RWPE2 (cell line): ENCODE measurements around the gene DNAJC18.
A peak's percentile ranks its signal among the peaks of the same experiment; 100 is the strongest.

Experiments
- ATAC-seq: fragments of 200-7000 bp; cut with Tn5 transposase; 3 replicates; pipeline ENCODE4 v1.9.1; 2021; ENCODE audit warnings: low read depth
- DNase-seq: peaks from one replicate; pipeline ENCODE4 v3.0.0-alpha.2; 2020; ENCODE audit warnings: low spot score
- H3K27ac ChIP-seq: fragments of 450-650 bp; 2 replicates; pipeline ENCODE4 v1.5.1; 2017; ENCODE audit warnings: mild to moderate bottlenecking; ENCODE audit not compliant: poor library complexity, severe bottlenecking
- H3K27me3 ChIP-seq: fragments of 250-450 bp; sonication (Bioruptor Pico); 2 replicates; pipeline ENCODE4 v1.5.1; 2021; ENCODE audit warnings: mild to moderate bottlenecking, moderate library complexity; ENCODE audit not compliant: insufficient read depth, poor library complexity, severe bottlenecking
- H3K36me3 ChIP-seq: fragments of 250-450 bp; sonication (Bioruptor Pico); 2 replicates; pipeline ENCODE4 v1.5.1; 2020; ENCODE audit warnings: low read depth, mild to moderate bottlenecking, moderate library complexity
- H3K4me1 ChIP-seq: fragments of 250-450 bp; sonication (Bioruptor Pico); 2 replicates; pipeline ENCODE4 v1.5.1; 2021; ENCODE audit warnings: mild to moderate bottlenecking, moderate library complexity; ENCODE audit not compliant: insufficient read depth, poor library complexity, severe bottlenecking
- H3K4me3 ChIP-seq: fragments of 250-450 bp; sonication (Bioruptor Pico); 2 replicates; pipeline ENCODE4 v1.5.1; 2021; ENCODE audit warnings: mild to moderate bottlenecking, moderate library complexity; ENCODE audit not compliant: severe bottlenecking
- H3K9me3 ChIP-seq: fragments of 250-450 bp; sonication (Bioruptor Pico); 2 replicates; pipeline ENCODE4 v1.5.1; 2021; ENCODE audit warnings: mild to moderate bottlenecking, moderate library complexity; ENCODE audit not compliant: severe bottlenecking
- TF ChIP-seq, protein P1 (sequence below): fragments of 450-650 bp; IDR thresholded peaks from one replicate; pipeline ENCODE4 v1.5.1; 2017; ENCODE audit warnings: mild to moderate bottlenecking, moderate library complexity; ENCODE audit not compliant: poor library complexity, severe bottlenecking

Gene DNAJC18

DNA sequence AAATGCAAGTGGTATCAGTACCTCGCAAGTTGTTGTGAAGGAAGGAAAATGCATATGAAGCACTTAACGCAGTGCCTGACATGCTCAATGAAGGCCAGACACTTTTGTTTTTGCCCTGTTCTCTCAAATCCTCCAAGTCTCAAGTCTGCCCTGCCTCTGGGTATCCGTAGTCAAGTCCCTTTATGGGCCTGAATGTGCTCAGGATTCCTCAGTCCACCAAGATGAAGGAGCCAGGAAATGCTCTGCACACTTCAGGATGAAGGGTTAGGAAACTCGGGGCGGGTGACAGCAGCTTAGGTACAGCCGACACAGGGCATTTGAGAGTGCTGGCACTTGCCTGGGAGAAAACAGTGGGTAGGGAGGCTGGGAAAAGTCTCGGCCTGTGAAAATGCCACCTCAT is 21.9 kb upstream of the DNAJC18 start:
- no peaks in the 10 kb centered on the region for H3K36me3 ChIP-seq
- H3K4me3 ChIP-seq, result no peak overlapping the region
- peaks cover 3% of the 10 kb centered on the region for H3K4me1 ChIP-seq
- DNase-seq (no peak), ATAC-seq (no peak)
- TF ChIP-seq, protein P1, sequence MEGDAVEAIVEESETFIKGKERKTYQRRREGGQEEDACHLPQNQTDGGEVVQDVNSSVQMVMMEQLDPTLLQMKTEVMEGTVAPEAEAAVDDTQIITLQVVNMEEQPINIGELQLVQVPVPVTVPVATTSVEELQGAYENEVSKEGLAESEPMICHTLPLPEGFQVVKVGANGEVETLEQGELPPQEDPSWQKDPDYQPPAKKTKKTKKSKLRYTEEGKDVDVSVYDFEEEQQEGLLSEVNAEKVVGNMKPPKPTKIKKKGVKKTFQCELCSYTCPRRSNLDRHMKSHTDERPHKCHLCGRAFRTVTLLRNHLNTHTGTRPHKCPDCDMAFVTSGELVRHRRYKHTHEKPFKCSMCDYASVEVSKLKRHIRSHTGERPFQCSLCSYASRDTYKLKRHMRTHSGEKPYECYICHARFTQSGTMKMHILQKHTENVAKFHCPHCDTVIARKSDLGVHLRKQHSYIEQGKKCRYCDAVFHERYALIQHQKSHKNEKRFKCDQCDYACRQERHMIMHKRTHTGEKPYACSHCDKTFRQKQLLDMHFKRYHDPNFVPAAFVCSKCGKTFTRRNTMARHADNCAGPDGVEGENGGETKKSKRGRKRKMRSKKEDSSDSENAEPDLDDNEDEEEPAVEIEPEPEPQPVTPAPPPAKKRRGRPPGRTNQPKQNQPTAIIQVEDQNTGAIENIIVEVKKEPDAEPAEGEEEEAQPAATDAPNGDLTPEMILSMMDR, result no peak
- H3K27me3 ChIP-seq, result no peaks in the 10 kb centered on the region
- no peak overlapping the region for H3K27ac ChIP-seq
- H3K9me3 ChIP-seq, result no peaks in the 10 kb centered on the region

DNA sequence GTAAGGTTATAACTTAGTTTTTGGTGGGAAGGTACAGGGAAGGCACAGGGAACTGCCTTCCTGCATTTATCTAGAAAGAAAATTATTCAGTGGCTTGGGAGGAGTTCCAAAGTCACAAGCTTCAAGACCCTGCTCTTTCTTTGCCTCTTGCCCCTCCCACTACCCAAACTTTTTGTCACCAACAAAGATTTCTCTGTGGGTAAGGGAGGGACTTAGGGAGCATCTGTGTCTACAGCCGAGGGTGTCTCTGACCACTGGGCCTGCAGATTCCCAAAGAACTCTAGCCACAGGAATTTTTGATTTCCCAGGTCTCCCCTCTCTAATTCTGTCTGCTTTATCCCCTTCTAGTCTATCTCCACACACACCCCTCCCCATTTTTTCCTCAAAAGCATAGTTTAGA is 21.1 kb upstream of the DNAJC18 start:
- Histone ChIP-seq H3K4me3 (no peak overlapping the region), H3K36me3 (no peaks in the 10 kb centered on the region), H3K9me3 (no peaks in the 10 kb centered on the region), H3K4me1 (peaks cover 3% of the 10 kb centered on the region), H3K27ac (no peak overlapping the region), H3K27me3 (no peaks in the 10 kb centered on the region)
- DNase-seq (no peak), ATAC-seq (no peak)
- TF ChIP-seq, protein P1, result no peak

DNA sequence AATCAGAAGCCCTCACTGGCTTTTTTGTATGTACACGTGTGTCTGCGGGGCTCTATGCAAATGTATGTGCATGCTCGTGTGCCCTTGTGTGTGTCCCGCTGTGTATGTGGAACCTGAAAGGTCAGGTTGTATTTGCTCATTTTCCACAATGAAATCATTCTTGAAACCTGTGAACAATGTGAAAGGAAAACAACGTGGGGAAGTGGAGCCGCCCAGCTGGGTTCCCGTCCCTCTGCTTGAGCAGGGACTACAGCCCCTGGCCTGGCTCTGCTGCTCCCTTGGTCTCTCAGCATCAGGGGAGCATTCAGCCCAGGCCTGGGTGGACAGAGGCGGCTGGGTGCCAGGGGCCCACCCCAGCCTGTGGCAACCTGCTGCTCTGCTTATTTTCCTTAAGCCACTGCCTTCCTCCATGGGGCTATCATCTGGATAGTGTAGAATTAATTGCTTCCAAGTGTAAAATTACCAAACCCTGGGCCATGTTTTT is 20.2 kb upstream of the DNAJC18 start:
- no peaks in the 10 kb centered on the region for H3K27me3 ChIP-seq
- no peak for DNase-seq
- no peak for ATAC-seq
- TF ChIP-seq, protein P1, result no peak
- H3K9me3 ChIP-seq, result no peaks in the 10 kb centered on the region
- H3K27ac ChIP-seq, result no peak overlapping the region
- H3K36me3 ChIP-seq, result no peaks in the 10 kb centered on the region
- peaks cover 3% of the 10 kb centered on the region for H3K4me1 ChIP-seq
- H3K4me3 ChIP-seq, result no peak overlapping the region

DNA sequence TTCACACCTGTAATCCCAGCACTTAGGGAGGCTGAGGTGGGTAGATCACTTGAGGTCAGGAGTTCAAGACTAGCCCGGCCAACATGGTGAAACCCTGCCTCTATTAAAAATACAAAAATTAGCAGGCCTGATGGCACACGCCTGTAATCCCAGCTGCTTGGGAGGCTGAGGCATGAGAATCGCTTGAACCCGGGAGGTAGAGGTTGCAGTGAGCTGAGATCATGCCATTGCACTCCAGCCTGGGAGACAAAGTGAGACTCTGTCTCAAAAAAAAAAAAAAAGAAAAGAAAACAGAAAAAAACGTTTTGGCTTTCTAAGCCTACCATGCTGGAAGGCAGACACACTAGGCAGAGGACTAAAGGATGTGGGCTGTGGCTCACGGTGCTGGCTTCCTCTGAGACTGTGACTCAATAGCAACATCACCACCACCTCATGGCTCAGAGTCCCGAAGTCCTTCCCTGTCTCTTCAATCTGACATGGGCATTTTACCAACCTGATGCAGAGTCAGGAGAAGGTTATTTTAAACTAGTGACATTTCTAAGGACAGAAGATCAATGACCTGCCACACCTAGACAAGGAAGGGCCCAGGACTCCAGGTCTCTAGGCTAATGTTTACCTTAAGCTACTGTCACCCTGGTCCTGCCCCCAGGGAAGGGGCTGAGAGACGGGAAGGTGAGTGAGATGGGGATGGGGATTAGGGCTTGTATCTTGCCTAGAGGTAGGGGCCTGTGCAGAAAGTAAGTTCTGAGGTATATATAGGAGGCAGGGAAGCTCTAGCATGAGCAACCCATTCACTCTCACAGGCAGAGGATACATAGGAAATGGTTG is 19.5 kb upstream of the DNAJC18 start:
- TF ChIP-seq, protein P1, result no peak
- no peaks in the 10 kb centered on the region for H3K36me3 ChIP-seq
- no peak for DNase-seq
- peak; percentile 72 for ATAC-seq
- H3K4me3 ChIP-seq, result no peak overlapping the region
- no peaks in the 10 kb centered on the region for H3K27me3 ChIP-seq
- peaks cover 3% of the 10 kb centered on the region for H3K4me1 ChIP-seq
- no peaks in the 10 kb centered on the region for H3K9me3 ChIP-seq
- no peak overlapping the region for H3K27ac ChIP-seq
